Measurements from ENCODE around the gene MYBBP1A. TPM values are rescaled to one million over a fixed set of nuclear protein-coding genes. Genes with fewer than 3 reads are reported as not detected.
"Not testable (repeated sequence)": the region's sequence is repeated elsewhere in the genome, so short reads cannot be mapped to it uniquely, and the experiment has no call there.

MYBBP1A gene
- total RNA-seq, 1 donor from 2014 or later = 110 TPM

- DNase-seq (ENCODE audit: low spot score) = no peak
Observed at GRCh38 chr17:4588898-4589625, 33.9 kb upstream of the MYBBP1A start.

GRCh38 chr17:4588391-4588790, 33.2 kb upstream of the MYBBP1A start:
- DNase-seq (ENCODE audit: low spot score) = no peak

GRCh38 chr17:4587803-4588202, 32.6 kb upstream of the MYBBP1A start:
- DNase-seq (ENCODE audit: low spot score) = no peak

- DNase-seq (ENCODE audit: low spot score) = no peak
Observed at GRCh38 chr17:4587195-4587594, 32.0 kb upstream of the MYBBP1A start.

- no peak for DNase-seq (ENCODE audit: low spot score)
Observed at GRCh38 chr17:4586043-4586442, 30.9 kb upstream of the MYBBP1A start.

GRCh38 chr17:4585638-4585994, 30.4 kb upstream of the MYBBP1A start:
- no peak for DNase-seq (ENCODE audit: low spot score)

- no peak for DNase-seq (ENCODE audit: low spot score)
Observed at GRCh38 chr17:4584917-4585637, 29.9 kb upstream of the MYBBP1A start.

- no peak for DNase-seq (ENCODE audit: low spot score)
Observed at GRCh38 chr17:4584101-4584916, 29.1 kb upstream of the MYBBP1A start, which contains the start of gene SMTNL2. SMTNL2 (plus strand) TSS chr17:4584529; CDS start chr17:4584606, 77 bp downstream.

- DNase-seq (ENCODE audit: low spot score) = no peak
Observed at GRCh38 chr17:4583782-4584100, 28.6 kb upstream of the MYBBP1A start.

GRCh38 chr17:4583206-4583605, 28.0 kb upstream of the MYBBP1A start:
- no peak for DNase-seq (ENCODE audit: low spot score)

GRCh38 chr17:4582691-4583090, 27.5 kb upstream of the MYBBP1A start:
- DNase-seq (ENCODE audit: low spot score) = no peak

- DNase-seq (ENCODE audit: low spot score) = no peak
Observed at GRCh38 chr17:4582101-4582501, 26.9 kb upstream of the MYBBP1A start.

- no peak for DNase-seq (ENCODE audit: low spot score)
Observed at GRCh38 chr17:4580291-4580690, 25.1 kb upstream of the MYBBP1A start.

- no peak for DNase-seq (ENCODE audit: low spot score)
Observed at GRCh38 chr17:4579678-4580077, 24.5 kb upstream of the MYBBP1A start.

GRCh38 chr17:4578349-4578748, 23.2 kb upstream of the MYBBP1A start:
- not testable (repeated sequence) for DNase-seq (ENCODE audit: low spot score)

- DNase-seq (ENCODE audit: low spot score) = no peak
Observed at GRCh38 chr17:4577386-4577993, 22.3 kb upstream of the MYBBP1A start.

- DNase-seq (ENCODE audit: low spot score) = no peak
Observed at GRCh38 chr17:4576729-4577322, 21.6 kb upstream of the MYBBP1A start.

- DNase-seq (ENCODE audit: low spot score) = no peak
Observed at GRCh38 chr17:4576161-4576558, 21.0 kb upstream of the MYBBP1A start.

- DNase-seq (ENCODE audit: low spot score) = no peak
Observed at GRCh38 chr17:4574448-4575045, 19.4 kb upstream of the MYBBP1A start.

- no peak for DNase-seq (ENCODE audit: low spot score)
Observed at GRCh38 chr17:4573669-4574068, 18.5 kb upstream of the MYBBP1A start.

- no peak for DNase-seq (ENCODE audit: low spot score)
Observed at GRCh38 chr17:4573115-4573514, 17.9 kb upstream of the MYBBP1A start.
